TTC549 (cell line): ENCODE data around the gene P2RY14.

Source experiments
- FAIRE-seq: peaks from 2 replicates; lab custom pipeline; 2012; peaks lifted over from hg19 to GRCh38; lab: Jason Lieb, UNC

The P2RY14 gene

DNA sequence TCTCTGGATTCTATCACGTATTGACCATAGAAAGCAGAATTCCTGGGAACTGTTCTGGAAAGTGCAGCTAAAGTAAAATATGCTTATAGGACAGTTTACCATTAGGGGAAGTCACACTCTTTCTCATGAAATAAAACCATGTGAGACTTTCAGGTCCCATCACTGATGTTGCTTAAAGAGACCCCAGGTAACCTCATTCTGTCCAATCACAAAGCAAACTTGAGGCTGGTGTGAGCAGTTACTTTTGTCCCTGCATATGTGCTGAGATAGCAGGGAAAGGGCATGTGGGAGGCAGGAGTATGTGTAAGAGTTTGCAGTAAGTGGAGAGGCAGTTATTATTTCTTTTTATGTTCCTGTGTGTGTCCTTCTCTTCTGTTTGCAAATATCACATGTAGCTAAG is 22.2 kb upstream of the P2RY14 start:
- FAIRE-seq = no peak

DNA sequence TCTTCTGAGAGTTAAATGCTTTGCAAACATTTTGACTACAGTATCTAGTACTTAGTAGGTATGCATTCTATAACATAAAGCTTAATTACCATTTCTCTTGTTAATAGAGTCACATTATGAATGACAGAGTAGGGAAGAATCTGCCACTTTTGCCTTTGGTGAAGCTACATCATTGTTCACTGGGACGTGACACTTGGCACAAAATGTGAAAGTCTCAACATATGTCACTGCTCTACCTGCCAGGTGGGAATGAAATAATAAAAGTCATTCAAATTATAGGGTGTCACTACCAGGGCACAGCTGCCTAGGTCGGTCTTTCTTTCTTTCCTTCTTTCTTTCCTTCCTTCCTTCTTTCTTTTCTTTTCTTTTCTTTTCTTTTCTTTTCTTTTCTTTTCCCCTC is 20.7 kb upstream of the P2RY14 start:
- no peak for FAIRE-seq

DNA sequence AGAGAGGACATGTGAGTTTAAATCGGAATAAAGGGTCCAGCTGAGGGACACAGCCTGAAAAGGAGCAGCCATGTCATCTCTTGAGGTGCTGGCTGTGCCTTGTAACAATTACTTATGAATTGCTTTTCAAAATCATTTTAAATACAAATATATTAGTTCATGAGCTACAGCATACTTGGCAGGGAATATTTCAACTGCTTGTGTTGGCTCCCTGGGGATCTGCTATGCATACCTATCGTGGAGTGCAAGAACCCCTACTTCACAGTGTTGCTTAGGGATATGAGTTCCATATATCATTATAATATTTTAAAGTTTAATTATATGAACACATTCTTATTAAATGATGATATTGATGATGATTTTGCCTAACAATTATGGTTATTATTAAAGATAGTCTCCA is 19.1 kb upstream of the P2RY14 start:
- no peak for FAIRE-seq

DNA sequence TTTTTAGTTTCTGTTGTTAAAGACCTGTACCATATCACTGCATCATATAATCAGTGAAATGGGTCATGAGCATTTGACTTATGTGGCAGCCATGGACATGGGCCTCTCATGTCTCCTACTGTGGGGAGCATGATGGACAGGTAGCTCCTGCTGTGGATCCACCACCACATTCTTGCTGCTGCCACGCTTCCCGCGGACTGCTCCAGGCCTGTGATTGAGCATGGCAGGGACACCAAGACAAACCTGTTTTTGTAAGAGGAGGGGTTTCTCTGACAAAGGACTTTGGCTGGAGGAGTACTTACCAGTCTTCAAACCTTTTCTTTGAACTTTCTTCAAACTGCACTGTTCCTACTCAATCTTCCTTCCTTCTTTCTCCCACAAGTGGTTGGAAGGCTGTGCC is 17.9 kb upstream of the P2RY14 start:
- no peak for FAIRE-seq

DNA sequence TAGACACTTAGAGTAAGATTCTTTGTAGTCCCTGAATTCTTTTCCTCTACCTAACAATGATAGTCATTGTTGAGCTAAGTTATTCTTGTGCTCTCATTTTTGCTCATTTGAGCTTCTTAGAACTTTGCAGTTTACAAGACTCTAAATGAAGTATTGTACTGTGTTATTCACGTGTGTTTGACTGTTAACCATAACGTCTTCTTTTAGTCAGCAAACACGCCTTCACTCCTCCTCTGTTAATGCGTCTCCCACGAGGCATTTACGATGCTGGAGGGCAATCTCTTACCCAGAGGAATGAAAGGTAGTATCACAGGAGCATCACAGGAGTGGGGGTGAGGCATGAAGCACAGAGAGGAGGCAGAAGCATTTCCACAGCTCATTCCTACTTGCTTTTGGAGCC is 14.8 kb upstream of the P2RY14 start:
- FAIRE-seq = no peak

DNA sequence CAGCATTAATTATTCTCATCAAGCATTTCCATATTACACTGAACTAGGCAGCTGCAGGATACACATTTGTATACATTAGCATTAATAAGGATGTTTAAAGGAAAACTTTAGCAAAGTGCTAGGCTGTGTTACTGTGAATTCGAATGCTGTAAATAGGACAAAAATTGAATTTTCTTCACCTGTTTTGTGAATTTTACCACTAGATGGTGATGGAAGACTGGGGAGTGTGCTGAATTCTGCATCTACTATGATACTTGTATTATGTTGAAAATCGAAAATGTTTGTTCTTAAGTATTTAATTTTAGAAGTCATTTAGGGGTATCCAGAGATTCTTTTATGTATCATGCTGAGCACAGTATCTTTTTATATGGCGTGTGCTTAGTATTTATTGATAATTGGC is 12.3 kb upstream of the P2RY14 start:
- no peak for FAIRE-seq

DNA sequence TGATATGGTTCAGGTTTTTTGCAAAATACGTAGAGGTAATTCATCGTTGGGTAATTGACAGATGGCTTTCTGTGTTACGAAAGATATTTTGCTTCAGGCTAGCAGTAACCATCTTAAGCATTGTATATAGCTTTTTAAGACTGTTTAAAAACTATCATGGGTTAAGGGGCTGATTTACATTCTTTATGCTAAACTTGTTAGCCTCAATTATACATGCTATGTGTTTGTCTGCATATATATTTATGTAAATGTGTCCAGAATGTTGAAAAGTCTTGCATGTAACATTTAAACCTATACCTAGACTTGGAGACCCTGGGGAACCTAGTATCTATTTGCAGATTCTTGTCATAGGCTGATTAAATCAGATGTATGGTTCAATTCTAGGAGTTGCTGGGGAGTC is 11.1 kb upstream of the P2RY14 start:
- no peak for FAIRE-seq

DNA sequence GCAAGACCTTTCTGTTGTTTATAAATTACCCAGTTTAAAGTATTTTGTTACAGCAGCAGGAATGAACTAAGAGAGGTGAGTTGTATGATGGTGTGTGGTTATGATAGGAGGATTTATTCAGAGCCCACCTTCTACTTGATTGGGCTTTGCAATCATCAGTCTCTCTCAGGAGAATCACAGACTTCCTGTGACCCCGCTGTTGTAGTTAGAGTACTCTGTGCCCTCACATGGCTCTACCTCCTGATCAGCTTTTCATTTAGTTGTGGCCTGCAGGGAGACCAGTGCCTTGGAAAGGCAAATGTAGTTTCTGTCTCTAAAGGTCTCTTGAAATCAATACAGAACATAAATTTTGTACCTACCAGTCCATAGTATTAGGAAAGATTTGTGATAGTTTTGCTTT is 7.6 kb upstream of the P2RY14 start:
- no peak for FAIRE-seq

DNA sequence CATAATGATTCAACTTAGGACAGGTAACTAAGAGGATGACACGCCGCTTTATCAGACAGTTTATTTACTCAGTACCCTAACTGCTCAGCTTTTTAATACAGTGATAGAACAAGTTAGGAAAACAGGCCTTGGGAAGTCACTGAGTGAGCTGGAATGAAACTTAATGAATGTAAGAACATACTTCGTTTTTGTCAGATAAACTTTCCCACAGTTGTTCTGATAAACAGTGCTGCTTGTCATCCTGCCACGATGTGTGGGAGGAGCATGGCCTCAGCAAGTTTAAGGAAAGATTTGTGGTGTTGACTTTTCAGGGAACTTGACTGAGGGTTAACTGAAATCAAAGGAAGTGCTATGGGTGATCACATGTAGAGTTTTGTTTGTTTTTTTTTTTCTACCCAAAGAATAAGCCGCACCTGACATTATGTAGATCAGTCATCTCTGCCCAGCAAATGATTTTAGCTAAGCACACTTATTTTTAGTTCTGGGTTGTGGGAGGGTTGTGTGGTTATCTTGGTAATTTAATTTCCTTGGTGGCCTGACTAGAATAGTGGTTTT is 5.6 kb upstream of the P2RY14 start:
- no peak for FAIRE-seq

DNA sequence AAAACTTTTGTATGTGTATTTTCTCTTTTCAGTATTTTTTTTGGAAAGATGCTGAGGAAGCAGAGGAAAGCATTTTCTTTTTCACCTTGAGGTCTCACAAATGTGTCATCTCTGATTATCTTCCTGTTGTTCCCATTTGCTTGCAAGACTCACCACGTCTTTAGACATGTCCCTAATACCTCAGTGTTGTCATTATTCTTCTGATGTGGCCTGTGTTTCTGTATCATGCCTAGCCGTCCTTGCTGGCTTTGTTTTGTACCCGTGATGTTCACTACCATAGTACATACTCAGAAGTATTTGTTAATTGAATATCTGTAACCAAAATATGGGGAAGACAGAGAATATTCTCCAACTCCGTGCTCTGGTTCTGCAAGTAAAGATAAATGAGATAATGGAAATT is 5.0 kb upstream of the P2RY14 start:
- FAIRE-seq = no peak

DNA sequence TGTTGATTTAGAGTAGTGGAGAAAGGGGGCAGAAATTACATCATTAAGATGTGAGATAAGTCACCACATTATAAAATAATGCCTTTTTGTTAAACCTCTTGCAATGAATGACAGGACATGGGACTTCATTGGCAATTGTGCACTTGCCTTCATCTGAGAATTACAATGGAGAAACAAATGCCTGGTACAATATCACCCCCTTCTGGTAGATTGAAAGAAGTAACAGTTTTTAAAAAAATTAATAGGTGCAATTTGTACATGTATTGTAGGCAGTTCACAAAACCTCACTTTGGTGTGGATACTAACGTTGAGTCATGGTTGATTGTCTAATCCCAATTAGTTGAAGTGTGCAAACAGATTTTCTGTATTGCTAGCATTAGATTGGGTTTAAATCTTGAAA is 4.6 kb upstream of the P2RY14 start:
- FAIRE-seq = peak; percentile 87

DNA sequence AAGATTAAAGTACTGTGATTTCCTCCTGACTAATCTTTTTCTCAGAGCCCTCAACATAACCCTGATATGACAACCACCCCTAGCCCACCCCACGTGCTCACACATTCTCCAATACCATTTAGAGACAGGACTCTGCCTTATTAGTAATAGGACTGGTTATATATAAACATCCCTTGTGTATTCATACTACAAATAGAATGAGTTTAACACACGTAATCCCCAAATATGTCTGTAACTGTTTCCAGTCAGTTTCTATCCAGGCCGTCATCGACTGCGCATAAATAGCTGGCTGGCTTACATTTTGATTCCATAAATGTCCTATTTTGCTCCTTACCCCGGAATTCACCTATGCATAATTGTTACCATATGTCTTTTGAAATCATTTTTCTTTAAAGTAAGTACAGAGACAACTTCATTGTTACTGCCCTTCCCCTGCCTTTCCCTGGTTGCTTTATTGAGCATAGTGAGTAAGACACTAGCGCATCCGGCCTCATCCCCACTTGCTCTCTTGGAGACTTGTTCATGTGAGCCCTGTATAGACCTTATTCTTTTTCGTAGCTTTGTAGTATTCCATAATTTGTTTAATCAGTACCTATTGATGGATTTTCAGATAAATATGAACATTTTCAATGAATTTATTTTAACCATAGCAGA is 3.5 kb upstream of the P2RY14 start:
- no peak for FAIRE-seq

DNA sequence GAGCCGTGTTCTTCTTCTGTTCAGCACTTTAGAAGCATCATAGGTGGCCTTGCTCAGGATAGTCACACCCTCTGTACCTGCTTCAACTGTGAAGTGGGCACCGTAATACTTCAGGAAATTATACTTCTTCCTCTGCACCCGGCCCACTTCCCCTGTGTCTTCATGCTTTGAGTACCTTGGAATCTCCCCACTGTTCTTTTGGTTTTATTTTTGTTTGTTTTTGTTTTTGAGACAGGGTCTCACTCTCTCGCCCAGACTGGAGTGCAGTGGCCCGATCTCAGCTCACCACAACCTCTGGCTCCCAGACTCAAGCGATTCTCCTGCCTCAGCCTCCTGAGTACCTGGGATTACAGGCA is 1.7 kb downstream of the P2RY14 start:
- FAIRE-seq = no peak

DNA sequence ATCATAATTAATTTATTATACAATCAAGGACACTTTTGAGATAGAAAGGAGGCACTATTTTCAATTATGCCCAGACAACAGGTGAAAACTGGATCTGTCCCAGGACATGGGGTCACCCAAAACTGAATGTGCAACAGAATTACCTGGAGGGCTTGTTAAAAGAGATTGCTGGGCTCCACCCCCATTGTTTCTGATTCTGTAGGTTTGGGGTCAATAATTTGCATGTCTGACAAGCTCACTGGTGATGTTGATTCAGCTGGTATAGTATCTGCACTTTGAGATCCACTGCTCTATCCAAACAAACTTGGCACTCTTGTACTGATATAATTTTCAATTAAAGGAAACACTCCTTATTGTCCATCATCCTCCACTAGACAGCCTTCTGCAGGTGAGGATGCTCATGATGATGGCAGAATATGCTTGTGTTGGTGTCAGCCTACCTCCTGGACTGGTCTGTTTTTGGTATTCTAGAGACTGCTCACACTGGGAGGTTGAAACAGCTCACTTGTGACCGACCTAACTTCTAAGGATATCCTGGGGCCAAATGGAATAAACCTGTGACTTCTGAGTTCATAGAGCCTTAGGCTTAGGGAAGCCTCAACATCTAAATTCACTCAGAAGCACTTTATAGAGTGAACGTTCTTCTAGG is 2.2 kb downstream of the P2RY14 start:
- FAIRE-seq = no peak

DNA sequence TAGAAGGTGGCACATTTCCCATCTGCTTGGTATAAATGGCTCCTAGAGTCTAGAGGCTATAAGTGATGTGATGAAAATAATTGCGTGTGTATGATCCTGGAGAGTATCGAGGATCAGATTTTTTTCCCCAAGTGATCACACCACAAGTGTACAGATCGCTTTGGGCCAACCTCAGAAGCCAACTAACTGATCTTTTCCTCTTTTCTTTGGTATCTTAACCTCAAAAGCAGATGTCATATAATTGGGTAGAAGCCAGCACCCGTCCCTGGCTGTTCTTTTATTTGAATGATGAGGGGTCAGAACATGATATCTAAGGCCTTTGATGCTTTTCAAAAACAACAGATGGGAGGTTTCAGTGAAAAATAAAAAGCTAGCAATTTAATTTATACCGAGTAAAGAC is 3.3 kb downstream of the P2RY14 start:
- no peak for FAIRE-seq

DNA sequence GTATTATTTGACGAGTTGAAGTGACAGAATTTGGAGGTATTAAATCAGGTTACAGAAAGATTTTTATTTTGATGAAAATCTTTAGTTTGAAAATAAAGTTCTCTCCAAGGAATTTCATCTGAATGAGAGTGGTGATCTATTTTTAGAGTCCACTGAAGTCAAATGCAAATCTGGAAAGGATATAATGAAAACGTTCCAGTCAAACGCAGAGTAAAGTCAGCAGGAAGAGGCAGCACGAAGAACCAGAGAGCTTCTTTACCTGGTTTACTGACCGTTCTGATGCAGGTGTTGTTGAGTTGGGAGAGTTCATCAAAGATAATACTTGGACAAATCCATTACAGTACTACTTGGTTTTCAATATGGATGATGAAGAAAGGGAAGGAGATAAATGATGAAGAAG is 8.7 kb downstream of the P2RY14 start:
- FAIRE-seq = no peak

DNA sequence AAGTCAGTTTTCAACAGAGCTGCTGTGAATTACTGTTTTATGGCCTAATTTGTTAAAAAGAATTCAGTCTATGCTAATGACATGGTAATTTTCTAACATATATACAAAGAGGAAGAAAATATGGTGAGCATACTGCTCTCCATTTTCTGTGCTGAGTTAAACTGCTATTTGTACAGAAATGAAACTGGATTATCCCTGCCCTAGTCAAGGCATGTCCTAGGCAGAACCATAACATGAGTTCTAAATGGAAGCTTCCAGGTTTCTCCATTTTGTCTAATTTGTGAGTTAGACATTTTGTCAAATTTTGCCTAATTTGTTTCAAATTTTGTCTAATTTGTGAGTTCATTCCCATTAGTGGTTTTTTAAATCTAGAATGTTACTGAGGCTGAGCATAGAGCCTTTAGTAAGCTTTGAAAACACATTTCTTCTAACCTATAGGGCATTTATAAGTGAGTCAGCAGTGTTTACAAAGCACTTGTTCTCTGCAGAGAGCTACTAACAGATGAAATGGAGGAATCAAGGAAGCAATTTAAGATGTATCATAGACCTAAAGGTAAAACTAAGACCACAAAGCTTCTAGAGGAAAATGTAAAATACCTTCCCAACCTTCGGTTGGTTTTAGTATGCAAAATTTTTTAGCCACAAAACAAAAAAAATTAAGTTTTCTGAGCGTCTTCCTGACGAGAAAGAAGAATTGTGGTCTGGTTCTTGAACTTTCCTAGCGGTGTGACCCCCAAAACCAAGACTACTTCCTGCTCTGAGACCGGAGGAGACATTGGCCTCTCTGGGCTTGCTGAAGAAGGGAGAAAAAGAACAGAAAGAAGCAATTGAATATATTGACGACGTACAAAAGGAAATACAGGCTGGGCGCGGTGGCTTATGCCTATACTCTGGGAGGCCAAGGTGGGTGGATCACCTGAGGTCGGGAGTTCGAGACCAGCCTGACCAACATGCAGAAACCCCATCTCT is 9.8 kb downstream of the P2RY14 start:
- FAIRE-seq = no peak

DNA sequence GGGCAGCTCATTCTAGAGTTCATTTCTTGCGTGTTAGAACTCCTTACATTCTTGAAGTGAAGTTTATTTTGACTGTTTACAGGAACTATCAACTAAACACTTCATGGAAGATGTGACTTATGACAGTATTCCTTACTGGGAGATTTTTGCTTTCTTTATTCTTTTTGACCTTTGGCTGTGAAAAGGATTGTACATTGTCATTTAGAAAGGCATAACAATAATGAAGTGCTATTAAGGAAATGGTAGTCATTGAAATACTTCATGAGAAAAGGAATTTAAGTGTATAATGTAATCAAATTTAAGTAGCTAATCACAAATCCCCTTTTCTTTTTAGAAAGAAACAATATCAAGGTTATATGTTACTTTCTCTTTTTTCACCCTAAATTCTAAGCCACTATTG is 11.3 kb downstream of the P2RY14 start:
- no peak for FAIRE-seq

DNA sequence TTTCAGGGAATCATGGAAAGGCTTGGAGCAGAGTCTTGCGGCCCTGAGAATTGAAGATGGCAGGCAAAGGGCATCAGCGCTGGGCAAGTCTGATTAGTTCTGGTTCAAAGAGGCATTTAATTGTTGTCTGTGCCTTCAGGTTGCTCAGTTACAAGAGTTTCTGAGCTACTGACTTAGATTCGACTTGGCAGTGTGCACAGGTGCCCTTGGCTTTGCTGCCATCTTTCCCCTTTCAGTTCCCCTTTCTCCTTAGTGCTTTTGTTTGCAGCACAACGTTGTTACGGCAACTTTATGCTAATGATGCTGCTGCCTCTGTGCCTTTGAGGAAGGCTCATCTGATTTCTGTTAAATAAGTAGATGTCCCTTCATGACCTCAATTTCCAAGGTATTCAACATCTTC is 12.5 kb downstream of the P2RY14 start:
- FAIRE-seq = no peak

DNA sequence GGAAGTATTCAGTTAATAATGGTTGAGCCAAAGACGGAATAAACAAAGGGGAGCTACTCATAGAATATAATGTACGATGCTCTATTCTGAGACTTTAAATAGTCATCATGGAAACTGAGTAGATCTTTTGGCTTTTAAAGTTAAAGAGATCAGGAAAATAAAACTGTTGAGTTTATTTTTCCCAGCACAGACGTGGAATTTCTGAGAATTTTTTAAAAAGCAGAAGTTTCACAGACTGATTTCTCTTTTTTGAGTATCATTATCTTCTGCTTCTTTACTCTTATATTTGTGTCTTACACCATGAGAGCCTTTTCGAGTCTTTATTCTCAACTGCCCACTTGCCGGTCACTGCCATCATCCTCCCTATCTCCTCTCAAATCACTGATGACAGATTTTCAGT is 13.2 kb downstream of the P2RY14 start:
- FAIRE-seq = no peak

DNA sequence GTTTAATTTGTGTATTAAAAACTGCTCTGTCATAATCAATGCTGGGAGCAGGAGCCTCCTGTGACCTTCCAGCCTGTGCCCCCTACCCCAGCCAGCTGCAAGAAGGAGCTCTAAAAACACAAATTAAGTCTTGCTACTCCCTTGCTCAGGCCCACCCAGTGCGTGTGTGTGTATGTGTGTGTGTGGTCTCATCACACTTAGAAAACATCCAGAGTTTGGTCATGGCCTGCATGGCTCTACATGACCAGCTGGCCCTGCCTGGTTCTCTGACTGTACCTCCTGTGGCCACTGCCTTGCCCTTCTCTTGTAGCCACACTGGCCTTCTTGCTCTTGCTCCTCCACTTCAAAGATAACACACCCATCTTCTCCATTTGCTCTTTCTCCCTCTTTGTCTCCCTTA is 13.7 kb downstream of the P2RY14 start:
- no peak for FAIRE-seq

DNA sequence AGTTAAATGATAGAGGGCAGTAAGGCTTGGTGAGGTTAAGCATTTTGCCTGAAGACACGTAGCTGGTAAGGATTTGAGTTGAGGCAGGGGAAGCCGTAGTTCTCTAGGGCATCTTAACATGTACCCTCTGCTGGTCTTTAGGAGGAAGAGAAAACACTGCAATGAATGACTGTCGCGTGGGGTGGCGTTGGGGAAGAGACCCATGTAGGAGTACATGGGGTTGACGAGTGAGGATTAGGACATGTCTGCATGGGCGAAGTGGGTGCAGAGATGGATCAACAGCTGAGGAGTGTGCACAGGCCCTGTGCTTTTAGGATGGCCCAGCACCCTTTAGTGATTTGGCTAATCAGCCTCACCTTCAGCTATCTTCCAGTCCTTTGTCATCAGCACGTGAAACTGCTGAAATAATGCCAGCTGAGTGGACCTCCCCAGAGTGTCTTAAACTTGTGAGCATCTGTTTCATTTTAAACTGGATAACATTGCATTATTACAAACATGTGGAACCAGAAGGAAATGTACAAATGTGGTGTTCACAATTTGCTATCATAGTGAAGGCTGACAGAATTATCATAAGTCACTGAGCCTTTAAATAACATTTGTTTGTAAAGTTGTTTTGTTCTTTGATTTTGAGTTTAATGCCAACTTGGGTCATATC is 15.3 kb downstream of the P2RY14 start:
- FAIRE-seq = no peak

DNA sequence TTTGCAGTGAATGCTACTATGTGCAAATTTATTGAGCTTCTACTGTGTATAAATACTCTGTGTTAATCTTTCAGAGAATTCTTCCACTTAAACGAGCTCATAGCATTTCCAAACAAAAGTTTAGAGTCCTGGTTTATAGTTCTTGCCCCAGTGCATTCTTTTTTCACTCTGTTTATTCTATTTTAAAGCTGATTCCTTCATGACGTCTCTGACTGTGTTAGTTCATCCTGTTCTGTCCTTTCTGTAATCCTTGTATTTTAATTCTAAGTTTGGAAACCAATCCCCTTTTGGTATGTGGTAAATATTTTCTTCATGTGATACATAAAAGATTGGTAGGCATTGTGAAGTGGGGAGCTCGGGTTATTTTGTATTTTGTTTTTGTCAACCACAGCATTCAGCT is 18.7 kb downstream of the P2RY14 start:
- no peak for FAIRE-seq
